ENCODE results near the gene DCAF8. TPM values are rescaled to one million over a fixed set of nuclear protein-coding genes. Genes with fewer than 3 reads are reported as not detected.

DCAF8 gene
- total RNA-seq, 1 experiment from 2014 or later, result 152 TPM

DNA sequence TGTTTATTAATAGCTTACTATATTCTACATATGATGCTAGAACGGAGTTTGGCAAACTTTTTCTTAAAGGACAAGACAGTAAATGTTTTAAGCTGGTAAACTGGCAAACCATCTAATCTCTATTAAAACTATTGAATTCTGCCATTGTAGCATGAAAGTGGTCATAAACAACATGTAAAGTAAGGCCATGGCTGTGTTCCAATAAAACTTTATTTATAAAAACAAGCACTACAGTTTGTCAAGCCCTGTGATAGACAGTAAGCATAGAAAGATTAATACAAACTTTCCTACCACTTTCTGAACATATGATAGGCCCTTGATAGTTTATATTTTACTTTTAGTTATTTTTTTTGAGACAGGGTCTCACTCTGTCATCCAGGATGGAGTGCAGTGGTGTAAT lies 34.8 kb downstream of the DCAF8 start:
- CTCF ChIA-PET, result interaction anchor here (1.0 kb wide), 1 partner anchor 126 kb away, joined by 3 read pairs; no protein-coding TSS in a partner anchor

DNA sequence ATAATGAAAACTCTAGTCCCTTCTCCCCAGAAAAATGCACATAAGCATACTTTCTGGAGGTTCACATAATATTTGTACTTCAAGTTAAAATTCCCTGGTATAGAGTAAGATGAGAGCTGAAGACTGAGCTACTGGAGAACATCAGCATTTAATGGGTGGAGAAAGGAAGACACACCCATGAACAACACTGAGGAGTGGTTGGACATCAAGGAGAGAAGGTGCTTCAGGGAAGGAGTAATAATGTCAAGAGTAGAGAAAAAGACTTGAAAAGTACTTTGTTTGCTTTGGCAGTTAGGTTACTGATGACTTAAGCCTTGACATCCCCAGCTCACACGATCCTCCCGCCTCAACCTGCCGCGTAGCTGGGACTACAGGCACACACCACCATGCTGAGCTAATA lies 35.3 kb downstream of the DCAF8 start:
- TF ChIP-seq, protein P1, sequence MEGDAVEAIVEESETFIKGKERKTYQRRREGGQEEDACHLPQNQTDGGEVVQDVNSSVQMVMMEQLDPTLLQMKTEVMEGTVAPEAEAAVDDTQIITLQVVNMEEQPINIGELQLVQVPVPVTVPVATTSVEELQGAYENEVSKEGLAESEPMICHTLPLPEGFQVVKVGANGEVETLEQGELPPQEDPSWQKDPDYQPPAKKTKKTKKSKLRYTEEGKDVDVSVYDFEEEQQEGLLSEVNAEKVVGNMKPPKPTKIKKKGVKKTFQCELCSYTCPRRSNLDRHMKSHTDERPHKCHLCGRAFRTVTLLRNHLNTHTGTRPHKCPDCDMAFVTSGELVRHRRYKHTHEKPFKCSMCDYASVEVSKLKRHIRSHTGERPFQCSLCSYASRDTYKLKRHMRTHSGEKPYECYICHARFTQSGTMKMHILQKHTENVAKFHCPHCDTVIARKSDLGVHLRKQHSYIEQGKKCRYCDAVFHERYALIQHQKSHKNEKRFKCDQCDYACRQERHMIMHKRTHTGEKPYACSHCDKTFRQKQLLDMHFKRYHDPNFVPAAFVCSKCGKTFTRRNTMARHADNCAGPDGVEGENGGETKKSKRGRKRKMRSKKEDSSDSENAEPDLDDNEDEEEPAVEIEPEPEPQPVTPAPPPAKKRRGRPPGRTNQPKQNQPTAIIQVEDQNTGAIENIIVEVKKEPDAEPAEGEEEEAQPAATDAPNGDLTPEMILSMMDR (conservative IDR thresholded peaks at IDR 0.05), result no peak
- no peak for TF ChIP-seq EZH2 (IDR thresholded peaks at IDR 0.05; ENCODE audit: low read depth)
- no peaks in the 10 kb centered on the region for H3K9me3 ChIP-seq (ENCODE audit: insufficient read depth, low read depth)
- ChIA-PET POLR2A (ENCODE audit: unreplicated experiment) (no interaction called here), CTCF (interaction anchor here (1.0 kb wide), 1 partner anchor 126 kb away, joined by 3 read pairs; no protein-coding TSS in a partner anchor)
- no peak overlapping the region for H2AFZ ChIP-seq
- H3K27me3 ChIP-seq (ENCODE audit: insufficient read depth, low read depth), result no peaks in the 10 kb centered on the region
- H3K79me2 ChIP-seq (ENCODE audit: low read depth), result no peaks in the 10 kb centered on the region
- no peaks in the 10 kb centered on the region for H3K4me1 ChIP-seq (replicated peaks; ENCODE audit: insufficient read depth)
- DNase-seq, result no peak
- H3K27ac ChIP-seq, result no peak overlapping the region
- H4K20me1 ChIP-seq (ENCODE audit: insufficient read depth), result no peaks in the 10 kb centered on the region
- H3K36me3 ChIP-seq (ENCODE audit: low read depth), result peaks cover 33% of the 10 kb centered on the region
- H3F3A ChIP-seq (ENCODE audit: insufficient read depth, low read depth), result peaks cover 3% of the 10 kb centered on the region; the same call in 1 of the 2 replicates
- no peak overlapping the region for H3K4me2 ChIP-seq
- no peak overlapping the region for H3K4me3 ChIP-seq
- BruUV-seq (replicated peaks), result no TSS peak
- intact Hi-C loops (cut with micrococcal nuclease; ENCODE audit: unreplicated experiment), result no loop called here
- no peaks in the 10 kb centered on the region for H3K9me2 ChIP-seq (ENCODE audit: insufficient read depth)

More for the DNA sequence above, 34.8 kb downstream of the DCAF8 start:
- Histone ChIP-seq H3K27ac (no peak overlapping the region), H3F3A (ENCODE audit: insufficient read depth, low read depth) (peaks cover 2% of the 10 kb centered on the region; the same call in 1 of the 2 replicates), H3K9me2 (ENCODE audit: insufficient read depth) (no peaks in the 10 kb centered on the region), H3K4me3 (no peak overlapping the region), H3K9me3 (ENCODE audit: insufficient read depth, low read depth) (no peaks in the 10 kb centered on the region), H3K79me2 (ENCODE audit: low read depth) (no peaks in the 10 kb centered on the region), H4K20me1 (ENCODE audit: insufficient read depth) (no peaks in the 10 kb centered on the region), H3K27me3 (ENCODE audit: insufficient read depth, low read depth) (no peaks in the 10 kb centered on the region), H2AFZ (no peak overlapping the region), H3K4me2 (no peak overlapping the region), H3K36me3 (ENCODE audit: low read depth) (peaks cover 33% of the 10 kb centered on the region), H3K4me1 (replicated peaks; ENCODE audit: insufficient read depth) (no peaks in the 10 kb centered on the region)
- intact Hi-C loops (cut with micrococcal nuclease; ENCODE audit: unreplicated experiment), result no loop called here
- POLR2A ChIA-PET (ENCODE audit: unreplicated experiment), result interaction anchor here (0.6 kb wide), 2 partner anchors 34 to 61 kb away, joined by 3 to 4 read pairs; no protein-coding TSS in a partner anchor
- BruUV-seq (replicated peaks), result no TSS peak
- no peak for TF ChIP-seq EZH2 (IDR thresholded peaks at IDR 0.05; ENCODE audit: low read depth)
- TF ChIP-seq, protein P1 (conservative IDR thresholded peaks at IDR 0.05), result no peak
- DNase-seq, result no peak

DNA sequence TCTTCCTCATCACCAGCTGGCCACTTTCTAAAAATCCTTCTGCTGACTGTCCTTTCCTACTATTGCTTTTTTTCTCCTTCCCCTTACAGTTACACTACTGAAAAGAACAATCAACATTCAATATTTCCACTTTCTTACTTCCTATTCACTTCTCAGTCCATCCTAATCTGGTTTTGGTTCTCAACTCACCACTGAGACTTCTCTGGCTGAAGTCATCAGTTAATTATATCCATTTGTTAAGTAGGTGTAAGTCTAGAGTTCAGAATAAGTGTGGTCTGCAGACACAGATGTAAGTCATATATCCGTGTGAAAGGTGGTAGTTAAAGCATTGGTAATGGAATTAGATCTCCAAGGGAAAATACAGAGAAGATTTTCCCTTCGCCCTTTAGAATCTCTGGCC lies 35.7 kb downstream of the DCAF8 start:
- POLR2A ChIA-PET (ENCODE audit: unreplicated experiment), result no interaction called here
- no TSS peak for BruUV-seq (replicated peaks)
- Histone ChIP-seq H3F3A (ENCODE audit: insufficient read depth, low read depth) (peaks cover 3% of the 10 kb centered on the region; the same call in 1 of the 2 replicates), H4K20me1 (ENCODE audit: insufficient read depth) (no peaks in the 10 kb centered on the region), H3K36me3 (ENCODE audit: low read depth) (peaks cover 33% of the 10 kb centered on the region), H3K4me2 (no peak overlapping the region), H3K9me2 (ENCODE audit: insufficient read depth) (0 out of 2 replicates have a peak, but pooled peaks cover 2% of the 10 kb centered on the region), H2AFZ (no peak overlapping the region), H3K79me2 (ENCODE audit: low read depth) (no peaks in the 10 kb centered on the region), H3K27ac (no peak overlapping the region), H3K4me1 (replicated peaks; ENCODE audit: insufficient read depth) (no peaks in the 10 kb centered on the region), H3K9me3 (ENCODE audit: insufficient read depth, low read depth) (no peaks in the 10 kb centered on the region), H3K27me3 (ENCODE audit: insufficient read depth, low read depth) (no peaks in the 10 kb centered on the region), H3K4me3 (no peak overlapping the region)
- no peak for DNase-seq
- no peak for TF ChIP-seq EZH2 (IDR thresholded peaks at IDR 0.05; ENCODE audit: low read depth)
- TF ChIP-seq, protein P1 (conservative IDR thresholded peaks at IDR 0.05), result no peak
- CTCF ChIA-PET, result no interaction called here
- intact Hi-C loops (cut with micrococcal nuclease; ENCODE audit: unreplicated experiment), result no loop called here

All from PC-9 (cell line).